ENCODE measurements around the gene SLC4A2. TPM values are rescaled to one million over a fixed set of nuclear protein-coding genes. Genes with fewer than 3 reads are reported as not detected.
A peak's percentile ranks its signal among the peaks of the same experiment; 100 is the strongest.

SLC4A2 gene
- total RNA-seq, 1 donor from 2014 or later = 178 TPM

- Histone ChIP-seq H3K36me3 (peaks cover 9% of the 10 kb centered on the region), H3K27ac (peak within 1 kb of the TSS; percentile 88), H3K9me3 (no peaks in the 10 kb centered on the region), H3K27me3 (no peaks in the 10 kb centered on the region), H3K4me3 (peak within 1 kb of the TSS; percentile 78), H3K4me1 (peaks cover 50% of the 10 kb centered on the region)
- peak; percentile 95 for DNase-seq
- ATAC-seq = peak; percentile 91
- intact Hi-C loops (cut with DNase I) = no loop called here
- no peak for TF ChIP-seq CTCF (IDR thresholded peaks at IDR 0.05)
These were observed 21.3 kb downstream of the SLC4A2 start, which contains the start of gene FASTK for GRCh38 chr7:151080522-151081169. FASTK (minus strand) TSS chr7:151080809; CDS start chr7:151080766, 43 bp downstream.

GRCh38 chr7:151081170-151082101 is 22.0 kb downstream of the SLC4A2 start:
- no peak for ATAC-seq
- Histone ChIP-seq H3K36me3 (peaks cover 2% of the 10 kb centered on the region), H3K4me3 (peak overlapping the region; percentile 78), H3K27ac (peak overlapping the region; percentile 88), H3K4me1 (peaks cover 52% of the 10 kb centered on the region), H3K27me3 (no peaks in the 10 kb centered on the region), H3K9me3 (no peaks in the 10 kb centered on the region)
- TF ChIP-seq CTCF (IDR thresholded peaks at IDR 0.05) = no peak
- peak; percentile 69 for DNase-seq
- intact Hi-C loops (cut with DNase I) = no loop called here

GRCh38 chr7:151082141-151083070 is 23.0 kb downstream of the SLC4A2 start:
- peak overlapping the region; percentile 71 for H3K4me3 ChIP-seq
- no peaks in the 10 kb centered on the region for H3K36me3 ChIP-seq
- DNase-seq (no peak), ATAC-seq (no peak)
- no peaks in the 10 kb centered on the region for H3K27me3 ChIP-seq
- TF ChIP-seq CTCF (IDR thresholded peaks at IDR 0.05) = no peak
- no peaks in the 10 kb centered on the region for H3K9me3 ChIP-seq
- peaks cover 52% of the 10 kb centered on the region for H3K4me1 ChIP-seq
- H3K27ac ChIP-seq = peak overlapping the region; percentile 88
- intact Hi-C loops (cut with DNase I) = no loop called here

- TF ChIP-seq CTCF (IDR thresholded peaks at IDR 0.05) = no peak
- peak within 1 kb of the TSS; percentile 82 for H3K27ac ChIP-seq
- intact Hi-C loops (cut with DNase I) = no loop called here
- ATAC-seq = peak; percentile 45
- H3K4me1 ChIP-seq = peaks cover 59% of the 10 kb centered on the region
- no peaks in the 10 kb centered on the region for H3K9me3 ChIP-seq
- peak; percentile 92 for DNase-seq
- H3K27me3 ChIP-seq = no peaks in the 10 kb centered on the region
- H3K4me3 ChIP-seq = peak within 1 kb of the TSS; percentile 71
- no peaks in the 10 kb centered on the region for H3K36me3 ChIP-seq
These were observed 23.9 kb downstream of the SLC4A2 start, which contains the start of gene TMUB1 for GRCh38 chr7:151083071-151083823. TMUB1 (minus strand) TSS chr7:151083493; CDS start chr7:151082563, 930 bp downstream.
